GM13976 (cell line): ENCODE results near the gene ST8SIA5.

Experiments used
- DNase-seq: peaks from one replicate; pipeline ENCODE4 v3.0.0; 2012; ENCODE audit warnings: low spot score
- in situ Hi-C: fragments of 300-500 bp; cut with MboI; formaldehyde crosslinking; loops from one replicate; pipeline ENCODE4 v1.12.0; 2022; ENCODE audit warnings: low sequenced_read_pairs, mixed read lengths, inconsistent platforms; ENCODE audit not compliant: unreplicated experiment
- TF ChIP-seq, protein P1 (sequence below): IDR thresholded peaks from 2 replicates; pipeline ENCODE4 v1.5.1; 2012; ENCODE audit warnings: borderline replicate concordance, mild to moderate bottlenecking; ENCODE audit not compliant: insufficient read depth; ENCODE audit errors: extremely low read depth, missing control alignments, control extremely low read depth

Gene ST8SIA5

DNA sequence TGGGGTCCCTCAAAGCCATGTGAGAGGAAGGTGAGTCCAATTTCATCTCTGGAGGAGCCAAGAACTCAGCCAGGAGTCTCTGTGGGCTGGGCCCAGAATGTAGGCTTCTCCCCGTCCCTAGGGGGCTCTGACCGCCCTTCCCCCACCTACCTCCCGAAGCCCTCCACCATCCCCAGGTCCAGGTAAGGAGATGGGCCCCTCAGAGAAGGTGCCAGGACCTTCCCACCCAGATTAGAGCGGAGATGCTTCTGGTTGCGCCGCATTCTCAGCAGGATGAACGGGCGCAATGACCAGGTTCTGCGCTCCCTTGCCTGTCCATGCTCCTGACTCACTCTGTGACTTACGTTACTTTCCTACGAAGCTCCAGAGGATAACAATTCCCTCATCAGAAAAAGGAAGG, 23.0 kb downstream of the ST8SIA5 start:
- TF ChIP-seq, protein P1, sequence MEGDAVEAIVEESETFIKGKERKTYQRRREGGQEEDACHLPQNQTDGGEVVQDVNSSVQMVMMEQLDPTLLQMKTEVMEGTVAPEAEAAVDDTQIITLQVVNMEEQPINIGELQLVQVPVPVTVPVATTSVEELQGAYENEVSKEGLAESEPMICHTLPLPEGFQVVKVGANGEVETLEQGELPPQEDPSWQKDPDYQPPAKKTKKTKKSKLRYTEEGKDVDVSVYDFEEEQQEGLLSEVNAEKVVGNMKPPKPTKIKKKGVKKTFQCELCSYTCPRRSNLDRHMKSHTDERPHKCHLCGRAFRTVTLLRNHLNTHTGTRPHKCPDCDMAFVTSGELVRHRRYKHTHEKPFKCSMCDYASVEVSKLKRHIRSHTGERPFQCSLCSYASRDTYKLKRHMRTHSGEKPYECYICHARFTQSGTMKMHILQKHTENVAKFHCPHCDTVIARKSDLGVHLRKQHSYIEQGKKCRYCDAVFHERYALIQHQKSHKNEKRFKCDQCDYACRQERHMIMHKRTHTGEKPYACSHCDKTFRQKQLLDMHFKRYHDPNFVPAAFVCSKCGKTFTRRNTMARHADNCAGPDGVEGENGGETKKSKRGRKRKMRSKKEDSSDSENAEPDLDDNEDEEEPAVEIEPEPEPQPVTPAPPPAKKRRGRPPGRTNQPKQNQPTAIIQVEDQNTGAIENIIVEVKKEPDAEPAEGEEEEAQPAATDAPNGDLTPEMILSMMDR, result no peak
- in situ Hi-C loops, result no loop called here
- DNase-seq, result no peak

DNA sequence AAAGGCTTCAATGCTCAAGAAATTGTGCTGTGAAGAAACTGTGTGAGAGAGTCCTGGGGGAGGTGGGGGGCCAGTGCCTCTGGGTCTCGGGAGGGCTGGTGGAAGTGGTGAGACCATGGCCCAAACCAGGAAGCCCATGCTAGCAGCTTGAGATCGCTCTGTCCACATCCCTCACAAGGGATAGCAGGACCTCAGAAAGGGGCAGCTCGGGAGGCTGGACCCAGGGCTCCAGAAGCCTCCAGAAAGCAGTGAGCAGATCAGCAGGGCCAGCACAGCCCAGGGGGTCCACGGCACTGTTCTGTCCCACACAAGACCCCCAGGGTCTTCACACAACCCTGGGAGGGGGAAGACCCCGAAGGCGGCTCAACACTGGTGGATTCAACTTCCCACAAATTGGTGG, 24.1 kb downstream of the ST8SIA5 start:
- no peak for DNase-seq
- in situ Hi-C loops, result no loop called here
- TF ChIP-seq, protein P1, result no peak

DNA sequence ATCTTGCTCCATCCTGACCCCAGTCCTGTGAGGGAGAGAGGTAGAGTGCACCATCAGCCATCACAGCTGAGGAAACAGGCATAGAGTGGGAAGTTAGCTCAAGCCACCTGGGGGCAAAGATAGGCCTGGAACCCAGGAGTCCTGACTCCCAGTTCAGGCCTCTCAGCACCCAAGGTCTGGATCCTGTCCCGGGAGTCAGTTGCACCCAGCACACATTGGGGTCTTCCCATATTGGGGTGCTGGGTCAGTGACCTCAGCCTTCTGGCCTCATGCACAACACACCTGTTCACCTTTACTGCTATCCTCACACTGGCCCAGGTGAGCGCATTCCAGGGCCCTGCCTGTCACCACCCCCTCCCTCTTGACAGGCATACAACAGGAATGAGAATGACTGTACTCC, 24.7 kb downstream of the ST8SIA5 start:
- in situ Hi-C loops, result no loop called here
- TF ChIP-seq, protein P1, result no peak
- no peak for DNase-seq

DNA sequence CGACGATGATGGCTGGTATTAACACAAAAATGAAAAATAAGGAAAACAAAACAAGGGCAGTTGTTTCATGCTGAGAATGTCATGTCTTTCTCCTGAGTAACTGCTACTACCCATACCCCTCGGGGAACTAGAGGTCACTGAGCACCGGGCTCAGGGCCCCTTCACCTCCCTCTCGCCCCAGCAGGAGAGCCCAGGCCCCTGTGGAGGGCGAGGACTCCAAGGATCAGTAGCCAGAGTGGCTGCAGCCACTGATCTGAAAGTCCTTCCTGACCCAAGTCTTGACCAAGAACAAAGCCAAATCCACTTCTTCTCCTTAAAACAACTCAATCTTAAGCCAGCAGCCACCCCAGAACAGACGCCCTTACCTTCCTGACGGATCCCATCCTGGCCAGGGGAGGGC, 25.5 kb downstream of the ST8SIA5 start:
- TF ChIP-seq, protein P1, result no peak
- in situ Hi-C loops, result no loop called here
- no peak for DNase-seq

DNA sequence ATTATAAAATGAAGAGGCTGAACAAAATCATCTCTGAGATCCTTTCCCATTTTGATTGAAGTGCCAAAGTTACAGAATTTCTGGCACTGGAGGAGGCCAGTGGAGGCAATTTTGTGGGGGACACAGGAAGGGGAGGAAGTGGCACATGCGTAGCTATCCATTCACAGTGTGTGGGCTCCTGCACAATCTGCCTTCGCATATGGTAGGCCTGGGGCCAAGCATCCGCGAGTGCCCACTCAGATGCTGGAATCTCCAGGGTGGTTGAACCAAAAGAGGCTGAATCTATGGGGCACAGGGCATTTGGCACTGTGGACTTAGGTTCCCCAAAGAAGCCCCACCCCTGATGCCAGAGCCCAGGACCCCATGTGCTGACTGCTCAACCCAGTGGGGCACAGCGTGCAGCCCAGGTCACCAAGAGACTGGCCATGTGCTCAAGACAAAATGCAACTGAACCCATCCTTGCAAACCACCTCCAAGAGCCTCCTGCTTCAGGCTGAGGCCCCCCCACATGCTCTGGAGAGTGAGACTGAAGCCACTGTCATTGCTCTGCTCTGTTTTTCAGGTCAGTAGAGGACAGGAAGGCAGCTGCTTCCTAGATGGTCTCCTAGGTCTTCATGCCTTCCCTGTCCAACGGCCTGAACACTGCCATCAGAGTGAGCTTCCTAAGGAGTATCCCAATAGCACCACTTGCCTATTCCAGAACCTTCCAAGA, 28.5 kb downstream of the ST8SIA5 start:
- no peak for DNase-seq
- in situ Hi-C loops, result no loop called here
- TF ChIP-seq, protein P1, result no peak

DNA sequence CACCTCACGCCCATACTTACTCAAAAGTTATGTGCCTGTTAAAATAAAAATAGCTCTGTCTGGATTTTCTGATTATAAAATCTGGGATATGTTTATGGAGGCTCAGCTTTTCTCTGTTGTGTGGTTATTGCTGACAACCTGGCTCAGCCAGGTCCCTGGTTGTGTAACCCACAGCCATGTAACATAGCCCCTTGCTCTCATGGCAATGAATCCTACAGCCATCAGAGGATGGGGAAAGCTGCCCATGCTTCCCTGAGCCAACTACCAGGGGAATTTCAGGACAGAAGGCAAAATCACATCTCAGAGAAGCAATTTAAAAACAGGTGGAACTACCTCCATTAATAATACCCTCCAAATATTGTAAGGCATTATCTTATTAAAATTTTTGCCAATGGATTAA, 29.7 kb downstream of the ST8SIA5 start:
- TF ChIP-seq, protein P1, result no peak
- in situ Hi-C loops, result no loop called here
- DNase-seq, result no peak
